Measurements from ENCODE around the gene REV1. TPM values are rescaled to one million over a fixed set of nuclear protein-coding genes. Genes with fewer than 3 reads are reported as not detected.

The REV1 gene
- total and polyA plus RNA-seq, 2 of the 13 experiments (the other 11 are each of a cell fraction or from before 2014, with no cell fraction given), result 49.1 to 71.8 TPM

DNA sequence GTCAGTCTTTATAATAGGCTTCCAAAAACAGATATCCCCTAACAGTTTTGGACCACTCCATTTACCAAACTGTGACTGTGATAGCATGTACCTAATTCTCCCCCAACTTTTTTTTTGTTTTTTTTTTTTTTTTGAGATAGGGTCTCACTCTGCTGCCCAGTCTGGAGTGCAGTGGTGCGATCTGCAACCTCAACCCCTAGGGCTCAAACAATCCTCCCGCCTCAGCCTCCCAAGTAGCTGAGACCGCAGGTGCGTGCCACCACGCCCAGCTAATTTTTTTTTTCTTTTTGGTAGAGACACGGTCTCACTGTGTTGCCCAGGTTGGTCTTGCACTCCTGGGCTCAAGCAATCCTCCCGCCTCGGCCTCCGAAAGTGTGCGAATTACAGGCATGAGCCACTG is 52.9 kb downstream of the REV1 start:
- CTCF ChIA-PET (ENCODE audit: low intra/inter-chr PET ratio, low total read pairs), result no interaction called here
- BruUV-seq (replicated peaks), result no TSS peak
- no peak overlapping the region for H3K27ac ChIP-seq (ENCODE audit: extremely low read length, insufficient read depth, low read length)
- H3K9me3 ChIP-seq (ENCODE audit: low read length), result no peaks in the 10 kb centered on the region
- no peak overlapping the region for H3K4me2 ChIP-seq (ENCODE audit: low read depth, low read length)
- POLR2A ChIA-PET, result interaction anchor here (0.6 kb wide), 1 partner anchor 732 kb away, joined by 3 read pairs; no protein-coding TSS in a partner anchor
- in situ Hi-C loops (cut with HindIII; ENCODE audit: extremely low pct_ligation_motif_present, low pct_unique_long_range_greater_than_20kb) (no loop called here), intact Hi-C loops (cut with micrococcal nuclease; ENCODE audit: unreplicated experiment) (no loop called here)
- H3K4me3 ChIP-seq (replicated peaks in 1 of 3; ENCODE audit: insufficient read depth in 1 of 3, low read depth in 2 of 3, low read length in 3 of 3), result no peak overlapping the region
- peaks cover 14 to 67% of the 10 kb centered on the region in 2 experiments for H3K36me3 ChIP-seq (replicated peaks in 1 of 2; ENCODE audit: control insufficient read depth in 1 of 2, insufficient read depth in 2 of 2, low read length in 2 of 2)
- H3K27me3 ChIP-seq (ENCODE audit: control insufficient read depth in 1 of 2, insufficient read depth in 2 of 2, low read length in 2 of 2), result no peaks in the 10 kb centered on the region
- no peak for DNase-seq (ENCODE audit: low spot score)
- no peaks in the 10 kb centered on the region for H3K4me1 ChIP-seq (ENCODE audit: insufficient read depth, low read length)
- no peak overlapping the region for H2AFZ ChIP-seq (ENCODE audit: low read length)
- no peaks in the 10 kb centered on the region for H4K20me1 ChIP-seq (ENCODE audit: insufficient read depth, low read length)
- no peak for TF ChIP-seq XRCC5 (optimal IDR thresholded peaks at IDR 0.05; ENCODE audit: low read length)
- TF ChIP-seq RBM22 (optimal IDR thresholded peaks at IDR 0.05; ENCODE audit: low read length), result peak; percentile 50
- TF ChIP-seq HNF4A (CRISPR knock-in tag; IDR thresholded peaks at IDR 0.05), result no peak
- no peak for TF ChIP-seq RELA (CRISPR knock-in tag; IDR thresholded peaks at IDR 0.05)
- TF ChIP-seq ARID2 (CRISPR knock-in tag; IDR thresholded peaks at IDR 0.05; ENCODE audit: borderline replicate concordance), result no peak
- peak; percentile 73 for TF ChIP-seq ZNF121 (CRISPR knock-in tag; IDR thresholded peaks at IDR 0.05)
- no peak for TF ChIP-seq TOPORS (CRISPR knock-in tag; IDR thresholded peaks at IDR 0.05)
- FAIRE-seq, result no peak
- no peak for ATAC-seq
- H3K9ac ChIP-seq (ENCODE audit: insufficient read depth, low read depth, low read length), result no peak overlapping the region
- 97% methylated on average over 10 of the region's 10 CpGs for WGBS (ENCODE audit: low lambda C conversion rate)
- H3K79me2 ChIP-seq (ENCODE audit: insufficient read depth, low read length), result no peaks in the 10 kb centered on the region

DNA sequence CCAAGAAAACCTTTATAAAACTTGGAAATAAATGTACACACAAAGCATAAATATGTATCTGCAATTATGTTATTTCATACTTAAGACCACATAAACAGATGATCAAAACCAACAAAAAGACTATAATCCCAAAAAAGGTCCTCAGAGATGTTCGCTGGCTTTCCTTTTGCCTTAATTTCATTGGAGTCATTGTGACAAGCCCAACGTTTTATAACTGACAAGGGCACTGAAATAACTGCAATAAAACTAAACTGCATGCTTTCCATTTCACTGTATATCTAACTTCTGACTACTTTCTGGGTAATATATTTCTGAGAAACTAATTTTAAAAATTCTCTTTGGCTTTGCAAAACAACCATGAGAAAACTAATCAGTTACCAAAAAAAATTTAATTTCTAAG is 56.5 kb downstream of the REV1 start:
- in situ Hi-C loops (cut with HindIII; ENCODE audit: extremely low pct_ligation_motif_present, low pct_unique_long_range_greater_than_20kb), result no loop called here
- no peaks in the 10 kb centered on the region for H3K4me1 ChIP-seq (ENCODE audit: insufficient read depth, low read length)
- H2AFZ ChIP-seq (ENCODE audit: low read length), result no peak overlapping the region
- CTCF ChIA-PET (ENCODE audit: low intra/inter-chr PET ratio, low total read pairs), result no interaction called here
- no peak for ATAC-seq
- peaks cover 13 to 71% of the 10 kb centered on the region in 2 experiments for H3K36me3 ChIP-seq (replicated peaks in 1 of 2; ENCODE audit: control insufficient read depth in 1 of 2, insufficient read depth in 2 of 2, low read length in 2 of 2)
- no peak overlapping the region for H3K27ac ChIP-seq (ENCODE audit: extremely low read length, insufficient read depth, low read length)
- POLR2A ChIA-PET, result no interaction called here
- H3K79me2 ChIP-seq (ENCODE audit: insufficient read depth, low read length), result no peaks in the 10 kb centered on the region
- H3K27me3 ChIP-seq (ENCODE audit: control insufficient read depth in 1 of 2, insufficient read depth in 2 of 2, low read length in 2 of 2), result no peaks in the 10 kb centered on the region
- H3K9ac ChIP-seq (ENCODE audit: insufficient read depth, low read depth, low read length), result no peak overlapping the region
- no peak for FAIRE-seq
- WGBS (ENCODE audit: low lambda C conversion rate), result 88% methylated on average over 2 of the region's 2 CpGs
- no peak overlapping the region for H3K4me2 ChIP-seq (ENCODE audit: low read depth, low read length)
- intact Hi-C loops (cut with micrococcal nuclease; ENCODE audit: unreplicated experiment), result loop anchor here (5.0 kb wide), 1 partner anchor 1084 kb away; no protein-coding TSS in a partner anchor
- TF ChIP-seq ZFY (CRISPR knock-in tag; IDR thresholded peaks at IDR 0.05) (no peak), KAT7 (CRISPR knock-in tag; IDR thresholded peaks at IDR 0.05; ENCODE audit: borderline replicate concordance) (no peak), ZNF674 (CRISPR knock-in tag; IDR thresholded peaks at IDR 0.05; ENCODE audit: low read depth) (no peak), ZNF292 (CRISPR knock-in tag; IDR thresholded peaks at IDR 0.05; ENCODE audit: borderline replicate concordance, low read depth) (no peak), ZNF615 (CRISPR knock-in tag; IDR thresholded peaks at IDR 0.05; ENCODE audit: borderline replicate concordance) (no peak), SOX6 (IDR thresholded peaks at IDR 0.05) (no peak), SOX6 (CRISPR knock-in tag; IDR thresholded peaks at IDR 0.05) (no peak)
- TF ChIP-seq, protein P1, sequence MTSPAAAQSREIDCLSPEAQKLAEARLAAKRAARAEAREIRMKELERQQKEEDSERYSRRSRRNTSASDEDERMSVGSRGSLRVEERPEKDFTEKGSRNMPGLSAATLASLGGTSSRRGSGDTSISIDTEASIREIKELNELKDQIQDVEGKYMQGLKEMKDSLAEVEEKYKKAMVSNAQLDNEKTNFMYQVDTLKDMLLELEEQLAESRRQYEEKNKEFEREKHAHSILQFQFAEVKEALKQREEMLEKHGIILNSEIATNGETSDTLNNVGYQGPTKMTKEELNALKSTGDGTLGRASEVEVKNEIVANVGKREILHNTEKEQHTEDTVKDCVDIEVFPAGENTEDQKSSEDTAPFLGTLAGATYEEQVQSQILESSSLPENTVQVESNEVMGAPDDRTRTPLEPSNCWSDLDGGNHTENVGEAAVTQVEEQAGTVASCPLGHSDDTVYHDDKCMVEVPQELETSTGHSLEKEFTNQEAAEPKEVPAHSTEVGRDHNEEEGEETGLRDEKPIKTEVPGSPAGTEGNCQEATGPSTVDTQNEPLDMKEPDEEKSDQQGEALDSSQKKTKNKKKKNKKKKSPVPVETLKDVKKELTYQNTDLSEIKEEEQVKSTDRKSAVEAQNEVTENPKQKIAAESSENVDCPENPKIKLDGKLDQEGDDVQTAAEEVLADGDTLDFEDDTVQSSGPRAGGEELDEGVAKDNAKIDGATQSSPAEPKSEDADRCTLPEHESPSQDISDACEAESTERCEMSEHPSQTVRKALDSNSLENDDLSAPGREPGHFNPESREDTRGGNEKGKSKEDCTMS (CRISPR knock-in tag; conservative IDR thresholded peaks at IDR 0.05), result no peak
- no peaks in the 10 kb centered on the region for H3K9me3 ChIP-seq (ENCODE audit: low read length)
- no peak overlapping the region for H3K4me3 ChIP-seq (replicated peaks in 1 of 3; ENCODE audit: insufficient read depth in 1 of 3, low read depth in 2 of 3, low read length in 3 of 3)
- BruUV-seq (replicated peaks), result no TSS peak
- DNase-seq (ENCODE audit: low spot score), result no peak
- no peaks in the 10 kb centered on the region for H4K20me1 ChIP-seq (ENCODE audit: insufficient read depth, low read length)
